Upper lobe of right lung (tissue), 1 donor: ENCODE measurements around the gene CNOT2. TPM values are rescaled to one million over a fixed set of nuclear protein-coding genes. Genes with fewer than 3 reads are reported as not detected.

ENCODE experiments used
- ATAC-seq: fragments of 200-7000 bp; cut with Tn5 transposase; one replicate; pipeline ENCODE4 v1.9.1; 2020; ENCODE audit warnings: mild to moderate bottlenecking, moderate library complexity
- DNase-seq: peaks from one replicate; pipeline ENCODE4 v3.0.0-alpha.2; 2020
- H3K27ac ChIP-seq: fragments of 200-600 bp; one replicate; pipeline ENCODE4 v1.8.0; 2022
- H3K27me3 ChIP-seq: fragments of 200-600 bp; one replicate; pipeline ENCODE4 v1.8.0; 2022; ENCODE audit warnings: mild to moderate bottlenecking
- H3K36me3 ChIP-seq: fragments of 200-600 bp; one replicate; pipeline ENCODE4 v1.8.0; 2022
- H3K4me1 ChIP-seq: fragments of 200-600 bp; one replicate; pipeline ENCODE4 v1.8.0; 2022
- H3K4me3 ChIP-seq: fragments of 200-600 bp; one replicate; pipeline ENCODE4 v1.8.0; 2022; ENCODE audit warnings: mild to moderate bottlenecking
- H3K9me3 ChIP-seq: fragments of 200-600 bp; one replicate; pipeline ENCODE4 v1.8.0; 2022
- CTCF ChIP-seq: fragments of 200-600 bp; IDR thresholded peaks from one replicate; pipeline ENCODE4 v1.8.0; 2022; ENCODE audit warnings: antibody characterized with exemption
- intact Hi-C: fragments of 100-400 bp; cut with DNase I; formaldehyde crosslinking; loops from one replicate; pipeline ENCODE4 v1.11.0; 2022
- total RNA-seq: library from RNA; stranded (reverse); fragmentation: NEBNext Ultra II Directional; extraction: Animal tissue kit (Norgen Biotek cat#: 25700); gene quantifications from one replicate; pipeline ENCODE4 v1.2.1, GENCODE V29; 2021
- donor health status: DM: no; HTN: yes; CAD: no; lungs with severe emphysema.

CNOT2 gene
- total RNA-seq, 1 donor from 2014 or later, result 71.4 TPM

GRCh38 chr12:70319605-70320004 lies 76.4 kb downstream of the CNOT2 start:
- H3K4me1 ChIP-seq, result no peaks in the 10 kb centered on the region
- intact Hi-C loops, result no loop called here
- H3K27ac ChIP-seq, result no peak overlapping the region
- no peaks in the 10 kb centered on the region for H3K36me3 ChIP-seq
- H3K27me3 ChIP-seq, result no peaks in the 10 kb centered on the region
- H3K9me3 ChIP-seq, result no peaks in the 10 kb centered on the region
- H3K4me3 ChIP-seq, result no peak overlapping the region
- TF ChIP-seq CTCF, result no peak
- ATAC-seq, result no peak
- no peak for DNase-seq

GRCh38 chr12:70321191-70321590 lies 78.0 kb downstream of the CNOT2 start:
- Histone ChIP-seq H3K27ac (no peak overlapping the region), H3K36me3 (no peaks in the 10 kb centered on the region), H3K4me1 (no peaks in the 10 kb centered on the region), H3K4me3 (no peak overlapping the region), H3K27me3 (no peaks in the 10 kb centered on the region), H3K9me3 (no peaks in the 10 kb centered on the region)
- intact Hi-C loops, result no loop called here
- DNase-seq, result no peak
- TF ChIP-seq CTCF, result no peak
- ATAC-seq, result no peak

GRCh38 chr12:70327541-70327940 lies 84.3 kb downstream of the CNOT2 start:
- Histone ChIP-seq H3K4me1 (no peaks in the 10 kb centered on the region), H3K27ac (no peak overlapping the region), H3K27me3 (no peaks in the 10 kb centered on the region), H3K36me3 (no peaks in the 10 kb centered on the region), H3K9me3 (no peaks in the 10 kb centered on the region), H3K4me3 (no peak overlapping the region)
- TF ChIP-seq CTCF, result no peak
- intact Hi-C loops, result no loop called here
- no peak for ATAC-seq
- no peak for DNase-seq

- Histone ChIP-seq H3K27me3 (no peaks in the 10 kb centered on the region), H3K9me3 (no peaks in the 10 kb centered on the region), H3K27ac (no peak overlapping the region), H3K4me3 (no peak overlapping the region), H3K4me1 (no peaks in the 10 kb centered on the region), H3K36me3 (no peaks in the 10 kb centered on the region)
- no peak for TF ChIP-seq CTCF
- intact Hi-C loops, result no loop called here
- no peak for ATAC-seq
- no peak for DNase-seq
Measured at GRCh38 chr12:70329728-70330127, 86.5 kb downstream of the CNOT2 start.

GRCh38 chr12:70330158-70330557 lies 86.9 kb downstream of the CNOT2 start:
- Histone ChIP-seq H3K36me3 (peaks cover 2% of the 10 kb centered on the region), H3K27ac (no peak overlapping the region), H3K4me3 (no peak overlapping the region), H3K9me3 (no peaks in the 10 kb centered on the region), H3K4me1 (no peaks in the 10 kb centered on the region), H3K27me3 (no peaks in the 10 kb centered on the region)
- intact Hi-C loops, result no loop called here
- ATAC-seq (no peak), DNase-seq (no peak)
- TF ChIP-seq CTCF, result no peak

GRCh38 chr12:70332236-70332635 lies 89.0 kb downstream of the CNOT2 start:
- Histone ChIP-seq H3K27ac (no peak overlapping the region), H3K4me1 (no peaks in the 10 kb centered on the region), H3K9me3 (no peaks in the 10 kb centered on the region), H3K36me3 (peaks cover 19% of the 10 kb centered on the region), H3K4me3 (no peak overlapping the region), H3K27me3 (no peaks in the 10 kb centered on the region)
- intact Hi-C loops, result no loop called here
- DNase-seq, result no peak
- no peak for TF ChIP-seq CTCF
- no peak for ATAC-seq
